Stimulated activated CD8-positive, alpha-beta memory T cell treated with anti-CD3 and anti-CD28 coated beads, Interleukin-7, amount 100 ng/mL, for 48 hours (primary cell): ENCODE data around the gene DIAPH3.

Source experiments
- DNase-seq, 2 donors: peaks; one replicate each; pipeline ENCODE4 v3.0.0-alpha.2; 2020; ENCODE audit warnings: low read depth in 1 of 2; ENCODE audit errors: extremely low read depth in 1 of 2

DIAPH3 gene

DNA sequence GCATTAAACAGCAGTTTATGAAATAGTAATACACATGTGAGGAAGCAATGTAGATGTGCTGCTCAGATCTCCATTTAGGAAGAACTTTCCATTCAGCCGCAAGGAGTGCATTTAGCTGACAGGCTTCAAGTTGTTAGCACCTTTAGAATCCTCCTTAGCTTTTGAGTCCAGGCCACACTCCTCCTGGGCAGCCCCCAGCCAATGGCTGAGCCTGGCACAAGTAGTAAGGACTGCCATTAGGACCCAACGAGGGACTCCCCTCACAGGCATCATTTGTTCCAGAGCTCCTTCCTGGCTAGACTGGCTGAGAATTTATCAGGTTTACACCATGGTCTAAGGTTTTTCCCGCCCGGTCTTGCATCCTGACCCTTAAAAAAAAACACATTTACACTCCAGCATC is 201.4 kb downstream of the DIAPH3 start:
- no peak for DNase-seq

GRCh38 chr13:59960683-59961082 is 203.0 kb downstream of the DIAPH3 start:
- DNase-seq: no peak

GRCh38 chr13:59957438-59957837 is 206.3 kb downstream of the DIAPH3 start:
- no peak for DNase-seq

GRCh38 chr13:59954601-59955000 is 209.1 kb downstream of the DIAPH3 start:
- no peak for DNase-seq

DNA sequence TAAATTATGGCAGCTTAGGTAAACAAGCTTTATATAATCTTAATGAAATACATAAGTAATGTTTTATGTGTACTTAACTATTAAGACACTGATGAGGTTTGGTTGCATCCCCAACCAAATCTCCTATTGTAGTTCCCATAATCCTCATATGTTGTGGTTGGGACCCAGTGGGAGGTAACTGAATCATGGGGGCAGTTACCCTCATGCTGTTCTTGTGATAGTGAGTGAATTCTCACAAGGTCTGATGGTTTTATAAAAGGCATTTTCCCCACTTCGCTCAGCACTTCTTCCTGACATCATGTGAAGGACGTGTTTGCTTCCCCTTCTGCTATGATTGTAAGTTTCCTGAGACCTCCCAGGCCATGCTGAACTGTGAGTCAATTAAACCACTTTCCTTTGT is 212.7 kb downstream of the DIAPH3 start:
- DNase-seq: no peak

GRCh38 chr13:59950266-59950665 is 213.5 kb downstream of the DIAPH3 start:
- no peak for DNase-seq

DNA sequence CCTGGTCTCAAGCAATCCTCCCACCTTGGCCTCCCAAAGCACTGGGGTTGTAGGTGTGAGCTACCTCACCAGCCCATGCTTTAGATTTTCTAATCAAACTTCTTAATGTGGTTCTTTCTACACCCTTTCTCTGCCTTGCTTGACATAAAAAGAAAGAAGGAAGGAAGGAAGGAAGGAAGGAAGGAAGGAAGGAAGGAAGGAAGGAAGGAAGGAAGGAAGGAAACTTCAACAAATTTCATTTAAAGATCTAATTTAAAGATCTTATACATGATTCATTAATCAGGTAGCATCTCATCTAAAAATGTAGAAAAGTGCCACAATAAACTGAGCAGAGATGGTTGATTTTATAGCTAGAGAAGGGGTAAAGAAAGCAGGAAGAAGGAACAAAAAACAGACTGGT is 215.0 kb downstream of the DIAPH3 start:
- DNase-seq: no peak

DNA sequence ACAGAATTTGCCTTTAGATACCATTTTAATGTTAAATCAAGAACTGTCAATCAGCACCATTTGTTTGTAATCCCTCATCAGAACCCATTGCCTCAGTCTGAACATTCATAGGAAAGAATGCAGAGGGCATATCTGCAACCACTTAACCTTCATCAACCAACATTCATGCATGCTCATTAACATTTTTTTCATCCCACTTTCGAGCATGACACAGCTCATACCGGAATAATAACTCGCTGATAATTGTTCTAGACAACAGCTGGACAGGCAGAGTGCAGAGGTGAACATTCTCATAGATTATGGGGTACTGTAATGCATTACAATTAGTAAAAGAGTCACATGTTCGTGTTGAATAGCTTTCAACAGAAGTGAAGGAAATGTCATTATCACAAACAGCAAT is 216.8 kb downstream of the DIAPH3 start:
- DNase-seq: no peak

DNA sequence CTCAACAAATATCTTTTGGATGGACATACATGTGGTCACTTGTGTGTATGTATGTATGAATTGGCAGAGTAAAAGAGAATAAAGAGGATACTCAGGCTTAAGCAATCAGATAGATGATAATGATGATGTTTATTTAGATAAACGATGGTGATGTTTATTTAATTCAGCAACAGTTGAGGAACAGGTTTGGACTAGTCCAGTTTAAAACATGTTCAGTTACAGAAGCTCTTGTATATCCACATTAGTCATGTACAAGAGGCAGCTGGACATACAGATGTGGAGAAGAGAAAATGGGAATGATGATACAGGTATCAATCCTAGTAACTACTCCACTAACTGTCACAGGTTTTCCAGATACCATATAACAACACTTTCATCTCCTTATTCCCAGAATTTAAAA is 232.1 kb downstream of the DIAPH3 start:
- DNase-seq: no peak

DNA sequence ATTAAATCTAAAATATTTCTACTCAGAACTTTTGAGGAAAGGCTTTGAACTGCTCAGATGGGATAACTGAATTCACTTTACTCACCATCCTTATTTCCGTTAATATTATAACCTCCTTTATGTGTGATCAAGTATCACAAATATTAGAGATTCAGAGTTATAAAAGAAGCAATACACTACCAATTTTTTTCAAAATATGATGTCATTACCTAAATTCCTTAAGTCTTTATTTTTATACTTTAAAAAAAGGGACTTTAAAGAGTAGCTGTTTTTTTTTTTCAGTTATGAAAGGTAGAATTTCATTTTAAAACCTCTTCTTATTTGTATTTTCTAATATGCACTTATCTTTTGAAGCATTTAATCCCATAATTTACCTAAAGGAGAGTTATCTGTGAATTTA is 239.5 kb downstream of the DIAPH3 start:
- no peak for DNase-seq

- DNase-seq: no peak
These were observed 248.5 kb downstream of the DIAPH3 start for GRCh38 chr13:59915252-59915651.

DNA sequence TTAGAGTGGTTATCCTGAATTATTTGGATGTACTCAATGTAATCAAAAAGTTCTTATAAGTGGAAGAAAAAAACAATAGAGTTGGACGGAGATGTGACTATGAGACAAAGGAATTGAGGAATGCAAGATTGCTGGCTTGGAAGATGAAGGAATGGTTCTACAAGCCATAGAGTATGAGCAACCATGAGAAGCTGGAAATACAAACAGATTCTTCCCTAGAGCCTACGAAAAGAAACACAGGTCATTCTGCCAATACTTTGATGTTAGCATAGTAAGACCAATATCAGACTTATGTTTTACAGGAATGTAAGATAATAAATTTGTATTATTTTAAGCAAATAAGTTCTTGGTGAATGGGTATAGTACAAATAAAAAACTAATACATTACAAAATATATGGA is 249.2 kb downstream of the DIAPH3 start:
- no peak for DNase-seq

DNA sequence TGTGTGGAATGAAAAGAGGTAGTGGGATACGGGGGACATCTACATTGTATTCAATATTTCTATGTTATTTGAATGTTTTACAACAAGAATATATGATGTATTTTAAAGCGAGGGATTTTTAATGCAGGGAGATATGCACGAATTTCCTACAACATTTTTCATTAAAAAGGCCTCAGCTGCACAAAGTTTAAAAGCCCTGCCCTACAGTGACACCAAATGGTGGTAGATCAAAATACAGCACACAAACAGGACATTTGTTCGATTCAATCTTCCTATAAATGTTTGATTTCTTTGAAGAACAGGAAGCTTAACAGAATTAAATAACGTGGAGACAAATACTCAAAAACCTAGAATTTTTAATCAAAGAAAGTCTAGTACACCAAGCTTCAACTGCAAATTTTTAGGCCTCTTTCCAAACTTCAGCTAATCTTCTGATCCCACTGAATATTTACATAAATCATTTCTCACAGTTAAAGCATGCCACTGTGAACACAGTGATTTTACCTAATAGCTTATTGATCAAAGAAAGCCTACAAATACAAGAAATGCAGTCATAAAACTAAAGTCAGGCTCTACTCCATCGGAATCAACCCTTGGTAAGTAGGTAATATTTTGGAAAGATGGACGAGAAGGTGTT is 257.2 kb downstream of the DIAPH3 start:
- no peak for DNase-seq

- no peak for DNase-seq
These were observed 262.5 kb downstream of the DIAPH3 start for GRCh38 chr13:59901191-59901590.

DNA sequence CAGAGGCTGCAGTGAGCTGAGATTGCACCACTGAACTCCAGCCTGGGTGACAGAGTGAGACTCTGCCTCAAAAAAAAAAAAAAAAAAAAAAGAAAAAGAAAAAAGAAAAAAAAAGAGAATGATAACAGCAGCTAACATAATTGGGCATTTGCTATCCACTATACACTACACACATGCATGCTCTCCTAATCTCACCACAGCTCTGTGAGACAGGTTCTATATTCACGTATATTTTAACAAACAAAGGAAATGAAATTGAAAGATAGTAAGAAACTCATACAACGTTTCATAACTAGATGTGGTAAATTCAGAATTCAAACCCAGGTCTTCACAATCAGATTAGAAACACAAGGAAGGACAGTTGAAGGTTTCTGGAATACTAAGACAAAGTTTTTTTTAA is 265.7 kb downstream of the DIAPH3 start:
- DNase-seq: no peak

DNA sequence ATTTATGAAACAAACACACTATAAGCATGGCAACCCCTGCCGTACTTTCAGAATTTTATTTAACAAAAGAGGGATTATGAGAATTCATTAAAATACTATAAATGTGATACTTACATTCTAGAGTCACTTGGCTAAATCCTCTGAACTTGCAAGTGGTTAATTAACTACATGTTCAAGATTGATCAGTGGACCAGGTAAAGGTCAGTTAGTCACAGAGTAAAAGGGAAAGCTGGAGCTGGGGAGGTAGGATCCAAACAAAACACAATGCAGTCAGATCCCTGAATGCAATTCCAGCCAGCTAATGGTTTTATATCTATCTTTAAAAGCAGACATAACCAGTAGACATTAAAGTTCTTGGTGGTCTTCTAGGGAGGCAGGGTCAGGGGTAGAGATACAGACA is 270.5 kb downstream of the DIAPH3 start:
- DNase-seq: no peak

- DNase-seq: no peak
These were observed 272.7 kb downstream of the DIAPH3 start for GRCh38 chr13:59891053-59891452.

- DNase-seq: no peak
These were observed 273.7 kb downstream of the DIAPH3 start for GRCh38 chr13:59890054-59890453.

GRCh38 chr13:59888408-59888807 is 275.3 kb downstream of the DIAPH3 start:
- no peak for DNase-seq

DNA sequence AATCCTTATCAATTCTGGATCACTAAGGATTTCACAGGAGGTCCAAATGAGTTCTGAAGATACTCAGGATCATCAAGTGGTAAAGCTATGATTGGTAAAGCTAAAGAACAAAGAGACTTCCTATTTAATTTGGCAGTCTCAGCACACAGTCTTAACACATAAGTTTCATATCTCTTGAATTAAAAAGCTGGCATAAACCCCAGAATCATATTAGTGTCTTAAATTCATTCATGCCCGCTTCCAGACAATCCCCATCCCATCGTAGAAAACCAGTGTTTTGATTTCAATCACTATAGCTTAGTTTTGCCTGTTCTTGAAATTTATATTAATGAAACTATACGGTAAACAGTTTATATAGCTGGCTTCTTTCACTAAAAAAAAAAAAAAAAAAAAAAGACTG is 278.7 kb downstream of the DIAPH3 start:
- no peak for DNase-seq

- no peak for DNase-seq
These were observed 279.8 kb downstream of the DIAPH3 start for GRCh38 chr13:59883885-59884284.

GRCh38 chr13:59880468-59880867 is 283.3 kb downstream of the DIAPH3 start:
- DNase-seq: no peak

GRCh38 chr13:59879281-59879680 is 284.4 kb downstream of the DIAPH3 start:
- DNase-seq: no peak
